WI38 (cell line): Measurements from ENCODE around the gene SFXN5.

Source experiments
- H3K4me3 ChIP-seq: 2 replicates; pipeline ENCODE4 v1.5.1; 2011; ENCODE audit warnings: low read depth, mild to moderate bottlenecking, control low read depth, low read length
- TF ChIP-seq, protein P1 (sequence below): IDR thresholded peaks from 2 replicates; pipeline ENCODE4 v1.5.1; 2012; ENCODE audit warnings: low read depth, mild to moderate bottlenecking, control low read depth, low read length

Gene SFXN5

DNA sequence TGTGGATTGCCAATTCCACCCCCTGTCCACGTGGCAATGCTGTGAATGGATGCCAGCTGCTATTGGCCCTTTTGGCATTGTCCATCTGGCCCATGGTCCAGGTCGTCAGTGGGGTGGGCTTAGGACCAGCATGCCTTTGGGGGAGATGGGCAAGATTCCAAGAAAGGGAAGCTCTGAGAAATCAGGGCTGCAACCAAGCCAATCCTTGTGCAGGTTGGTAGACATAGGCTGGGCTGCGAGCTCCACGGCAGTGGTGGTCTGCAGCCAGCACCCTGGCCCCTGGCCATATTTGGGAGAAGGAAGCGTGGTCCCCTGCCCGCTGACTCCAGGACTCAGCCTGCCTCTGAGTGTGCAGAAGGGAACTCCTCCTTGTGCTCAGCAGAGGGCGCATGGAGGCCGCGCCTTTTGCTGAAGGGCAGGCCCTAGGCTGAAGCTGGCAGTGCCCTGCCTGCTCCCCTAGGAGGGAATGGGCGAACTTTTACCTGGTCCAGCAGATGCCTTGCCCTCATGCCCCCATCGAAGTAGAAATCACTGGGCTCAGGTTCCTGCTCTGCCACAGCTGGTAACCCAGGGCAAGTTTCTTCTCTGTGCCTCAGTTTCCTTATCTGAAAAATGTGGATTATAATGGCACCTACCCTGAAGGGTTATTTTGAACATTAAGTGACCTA lies 178.9 kb downstream of the SFXN5 start:
- no peak overlapping the region for H3K4me3 ChIP-seq
- TF ChIP-seq, protein P1, sequence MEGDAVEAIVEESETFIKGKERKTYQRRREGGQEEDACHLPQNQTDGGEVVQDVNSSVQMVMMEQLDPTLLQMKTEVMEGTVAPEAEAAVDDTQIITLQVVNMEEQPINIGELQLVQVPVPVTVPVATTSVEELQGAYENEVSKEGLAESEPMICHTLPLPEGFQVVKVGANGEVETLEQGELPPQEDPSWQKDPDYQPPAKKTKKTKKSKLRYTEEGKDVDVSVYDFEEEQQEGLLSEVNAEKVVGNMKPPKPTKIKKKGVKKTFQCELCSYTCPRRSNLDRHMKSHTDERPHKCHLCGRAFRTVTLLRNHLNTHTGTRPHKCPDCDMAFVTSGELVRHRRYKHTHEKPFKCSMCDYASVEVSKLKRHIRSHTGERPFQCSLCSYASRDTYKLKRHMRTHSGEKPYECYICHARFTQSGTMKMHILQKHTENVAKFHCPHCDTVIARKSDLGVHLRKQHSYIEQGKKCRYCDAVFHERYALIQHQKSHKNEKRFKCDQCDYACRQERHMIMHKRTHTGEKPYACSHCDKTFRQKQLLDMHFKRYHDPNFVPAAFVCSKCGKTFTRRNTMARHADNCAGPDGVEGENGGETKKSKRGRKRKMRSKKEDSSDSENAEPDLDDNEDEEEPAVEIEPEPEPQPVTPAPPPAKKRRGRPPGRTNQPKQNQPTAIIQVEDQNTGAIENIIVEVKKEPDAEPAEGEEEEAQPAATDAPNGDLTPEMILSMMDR = peak; percentile 75
